HepG2 (cell line): ENCODE results near the gene RPP25L. TPM values are rescaled to one million over a fixed set of nuclear protein-coding genes. Genes with fewer than 3 reads are reported as not detected.

Experiments used
- ATAC-seq: fragments of 200-7000 bp; cut with Tn5 transposase; 3 replicates; pipeline ENCODE4 v1.9.1; 2020; ENCODE audit warnings: mild to moderate bottlenecking, moderate library complexity
- BruUV-seq: library from RNA; stranded (reverse); fragments of 400-500 nt; replicated peaks from 2 replicates; lab custom pipeline; 2021; lab: Mats Ljungman, UMichigan
- CTCF ChIA-PET: fragments of 300-600 bp; formaldehyde crosslinking; extraction: SDS; loops from one replicate; lab custom pipeline; 2021; ENCODE audit warnings: low total read pairs, inconsistent platforms, low intra/inter-chr PET ratio; lab: Yijun Ruan, JAX
- POLR2A ChIA-PET: fragments of 350-600 bp; sonication (Branson Sonifier 250); formaldehyde crosslinking; loops from one replicate; lab custom pipeline; 2020; ENCODE audit warnings: antibody characterized with exemption, inconsistent platforms; lab: Yijun Ruan, JAX
- DNase-seq: peaks from one replicate; pipeline ENCODE4 v3.0.0-alpha.2; 2015; ENCODE audit warnings: low spot score
- FAIRE-seq: peaks from 3 replicates; lab custom pipeline; 2011; peaks lifted over from hg19 to GRCh38; lab: Jason Lieb, UNC
- H2AFZ ChIP-seq: one replicate; pipeline ENCODE4 v1.6.1; 2011; ENCODE audit warnings: low read length, inconsistent platforms
- H3K27ac ChIP-seq: fragments of 300-600 bp; 3 replicates; pipeline ENCODE4 v1.8.0; 2011; ENCODE audit warnings: mixed run types, mild to moderate bottlenecking, mixed read lengths, low read length, inconsistent platforms; ENCODE audit not compliant: insufficient read depth; ENCODE audit errors: extremely low read length
- H3K27me3 ChIP-seq, 2 experiments: fragments of 200-600 bp in 1 of 2; 2 replicates in 1 of 2; 3 replicates in 1 of 2; pipeline versions ENCODE4 v1.6.0 to v1.8.0; 2011; ENCODE audit warnings: low read length in 2 of 2, mild to moderate bottlenecking in 2 of 2, moderate library complexity in 2 of 2, inconsistent platforms in 1 of 2; ENCODE audit not compliant: insufficient read depth in 2 of 2, control insufficient read depth in 1 of 2
- H3K36me3 ChIP-seq, 2 experiments: fragments of 200-600 bp in 1 of 2; replicated peaks in 1 of 2; 2 replicates in 1 of 2; 3 replicates in 1 of 2; pipeline versions ENCODE4 v1.5.1 to v1.8.0; 2011; ENCODE audit warnings: low read length in 2 of 2, inconsistent platforms in 1 of 2; ENCODE audit not compliant: insufficient read depth in 2 of 2, control insufficient read depth in 1 of 2
- H3K4me1 ChIP-seq: 2 replicates; pipeline ENCODE4 v1.5.1; 2012; ENCODE audit warnings: low read length, inconsistent platforms; ENCODE audit not compliant: insufficient read depth
- H3K4me2 ChIP-seq: 2 replicates; pipeline ENCODE4 v1.6.0; 2011; ENCODE audit warnings: low read depth, low read length, inconsistent platforms
- H3K4me3 ChIP-seq, 3 experiments: fragments of 200-600 bp in 1 of 3; sonication (generic), shearing (Covaris generic) in 1 of 3; replicated peaks in 1 of 3; 2 replicates each; pipeline ENCODE4 v1.5.1; 2011 to 2016; ENCODE audit warnings: low read length in 3 of 3, inconsistent platforms in 2 of 3, low read depth in 2 of 3, mild to moderate bottlenecking in 2 of 3, control low read depth in 1 of 3, mixed read lengths in 1 of 3; ENCODE audit not compliant: insufficient read depth in 1 of 3
- H3K79me2 ChIP-seq: one replicate; pipeline ENCODE4 v1.6.1; 2011; ENCODE audit warnings: low read length, inconsistent platforms; ENCODE audit not compliant: insufficient read depth
- H3K9ac ChIP-seq: 2 replicates; pipeline ENCODE4 v1.6.0; 2011; ENCODE audit warnings: mild to moderate bottlenecking, low read depth, low read length, inconsistent platforms; ENCODE audit not compliant: insufficient read depth
- H3K9me3 ChIP-seq: 2 replicates; pipeline ENCODE4 v1.5.1; 2012; ENCODE audit warnings: mild to moderate bottlenecking, low read length
- H4K20me1 ChIP-seq: 2 replicates; pipeline ENCODE4 v1.6.0; 2011; ENCODE audit warnings: inconsistent platforms, mild to moderate bottlenecking, low read length, moderate library complexity; ENCODE audit not compliant: insufficient read depth
- CERS6 ChIP-seq: sonication (generic); formaldehyde crosslinking; IDR thresholded peaks from 2 replicates; pipeline ENCODE4 v1.5.0; 2020; ENCODE audit warnings: missing genetic modification reagents
- CREB3 ChIP-seq: sonication (generic); formaldehyde crosslinking; IDR thresholded peaks from 2 replicates; pipeline ENCODE4 v1.5.0; 2020; ENCODE audit warnings: missing genetic modification reagents
- CREBL2 ChIP-seq: sonication (generic); formaldehyde crosslinking; IDR thresholded peaks from 2 replicates; pipeline ENCODE4 v1.8.1; 2023; ENCODE audit warnings: missing genetic modification reagents, mild to moderate bottlenecking, borderline replicate concordance
- EZH2 ChIP-seq: conservative IDR thresholded peaks from 2 replicates; pipeline ENCODE4 v1.6.1; 2012; ENCODE audit warnings: mild to moderate bottlenecking, low read depth, low read length, moderate library complexity
- IKZF5 ChIP-seq: IDR thresholded peaks from 2 replicates; pipeline ENCODE4 v1.6.1; 2018; ENCODE audit warnings: missing genetic modification reagents, mild to moderate bottlenecking, missing compliant biosample characterization
- NFATC3 ChIP-seq: sonication (generic); formaldehyde crosslinking; IDR thresholded peaks from 2 replicates; pipeline ENCODE4 v1.5.1; 2020; ENCODE audit warnings: mild to moderate bottlenecking, missing genetic modification reagents
- NR2F6 ChIP-seq, 2 experiments: IDR thresholded peaks; 2 replicates each; pipeline ENCODE4 v1.6.1; 2016; ENCODE audit warnings: antibody characterized with exemption in 1 of 2, mild to moderate bottlenecking in 1 of 2
- PHF5A ChIP-seq: IDR thresholded peaks from one replicate; pipeline ENCODE4 v1.6.1; 2018; ENCODE audit warnings: low read depth, missing genetic modification reagents; ENCODE audit not compliant: unreplicated experiment
- REL ChIP-seq: sonication (generic); formaldehyde crosslinking; conservative IDR thresholded peaks from 2 replicates; pipeline ENCODE4 v1.8.0; 2022; ENCODE audit warnings: mild to moderate bottlenecking, missing genetic modification reagents, moderate library complexity
- ZNF512 ChIP-seq: sonication (generic); formaldehyde crosslinking; IDR thresholded peaks from 2 replicates; pipeline ENCODE4 v1.4.0; 2020; ENCODE audit warnings: mild to moderate bottlenecking, missing genetic modification reagents
- ZSCAN29 ChIP-seq: sonication (generic); formaldehyde crosslinking; conservative IDR thresholded peaks from 2 replicates; pipeline ENCODE4 v1.4.0; 2020; ENCODE audit warnings: mild to moderate bottlenecking, missing genetic modification reagents
- WGBS: methylation state at CpG from one replicate; pipeline ENCODE4 v1.1.6; 2017; ENCODE audit warnings: low lambda C conversion rate; 5-methylcytosine and 5-hydroxymethylcytosine counted together
- in situ Hi-C: cut with HindIII; loops from 2 replicates; pipeline ENCODE4 v1.10.0; 2017; ENCODE audit warnings: low pct_unique_long_range_greater_than_20kb; ENCODE audit not compliant: extremely low pct_ligation_motif_present
- intact Hi-C: fragments of 100-400 bp; cut with micrococcal nuclease; formaldehyde crosslinking; loops from one replicate; pipeline ENCODE4 v1.10.0; 2022; ENCODE audit not compliant: unreplicated experiment
- polyA plus RNA-seq, 8 experiments: library from polyadenylated mRNA; depleted of rRNA in 3 of 8; stranded (reverse) in 7 of 8; unstranded in 1 of 8; fragments of >200 nt; fragmentation: Illumina TruSeq in 4 of 8; extraction: Trizol in 4 of 8; gene quantifications; 2 replicates each; pipeline versions ENCODE4 v1.2.1 to v1.2.3, GENCODE V29; 2011 to 2016; ENCODE audit warnings: low read depth in 4 of 8, missing spikeins in 1 of 8, mixed read lengths in 1 of 8; ENCODE audit not compliant: insufficient read depth in 1 of 8
- total RNA-seq, 5 experiments: library from RNA; depleted of rRNA; stranded (reverse); fragments of >200 nt; fragmentation: Illumina TruSeq; extraction: Trizol; gene quantifications; 2 replicates each; pipeline ENCODE4 v1.2.3, GENCODE V29; 2016; ENCODE audit warnings: low read depth in 1 of 5

The RPP25L gene
- total and polyA plus RNA-seq, 2 of the 13 experiments (the other 11 are each of a cell fraction or from before 2014, with no cell fraction given): 24.5 to 27.3 TPM

DNA sequence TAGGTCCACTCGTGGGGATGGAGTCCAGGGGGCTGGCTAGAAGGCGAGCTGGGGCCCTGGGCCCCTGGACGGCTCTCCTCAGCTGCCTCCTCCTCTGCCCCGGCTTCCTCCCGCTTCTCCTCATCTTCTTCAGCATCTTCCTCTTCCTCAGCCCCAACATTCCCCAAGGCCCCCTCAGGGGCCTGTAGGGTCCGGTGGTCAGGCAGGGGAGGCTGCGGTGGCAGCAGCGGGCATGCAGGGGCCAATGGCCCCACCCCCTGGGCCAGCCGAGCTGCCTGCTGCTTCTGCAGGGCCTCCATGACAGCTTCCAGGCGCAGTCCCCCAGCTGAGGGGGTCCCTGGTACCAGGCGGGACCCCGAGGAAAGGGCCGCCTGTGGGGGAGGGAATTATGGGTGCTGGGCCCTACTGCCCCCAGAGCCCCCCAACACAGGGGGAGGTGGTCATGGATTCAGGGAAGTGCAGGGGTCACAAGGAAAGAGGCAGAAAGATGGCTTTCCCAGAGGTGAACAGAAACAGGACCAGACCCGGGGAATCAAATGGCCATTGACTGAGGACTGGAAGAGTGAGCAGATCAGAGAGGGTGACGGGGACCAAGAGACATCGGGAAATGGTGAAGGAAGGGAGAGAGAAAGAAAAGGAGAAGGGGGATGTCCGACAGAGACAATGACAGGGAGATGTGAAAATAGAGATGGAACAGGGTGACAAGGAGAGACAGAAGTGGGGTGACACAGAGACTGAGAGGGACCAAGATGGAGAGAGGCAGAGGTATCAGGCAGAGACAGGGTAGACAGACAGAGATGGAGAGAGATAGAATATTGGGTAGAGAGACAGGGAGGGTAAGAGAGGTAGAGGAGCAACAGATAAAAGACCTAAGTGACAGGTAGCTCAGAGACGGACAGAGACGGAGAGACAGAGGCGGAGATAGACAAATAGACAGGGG, 16.1 kb upstream of the RPP25L start:
- TF ChIP-seq IKZF5: no peak
- TF ChIP-seq ZNF512 (CRISPR knock-in tag): 0 out of 2 replicates have a peak, but pooled peaks have one; percentile 40
- TF ChIP-seq NFATC3 (CRISPR knock-in tag): no peak
- TF ChIP-seq CREBL2 (CRISPR knock-in tag): no peak
- no peak for TF ChIP-seq ZSCAN29 (CRISPR knock-in tag)
- TF ChIP-seq REL (CRISPR knock-in tag): no peak
- no peak for TF ChIP-seq CERS6 (CRISPR knock-in tag)
- no peak for TF ChIP-seq CREB3
- no peak for TF ChIP-seq PHF5A
- no peak for TF ChIP-seq NR2F6 (IDR thresholded peaks at IDR 0.05)
- TF ChIP-seq NR2F6 (CRISPR knock-in tag; IDR thresholded peaks at IDR 0.05): no peak
- TF ChIP-seq EZH2: 0 out of 2 replicates have a peak, but pooled peaks have one; percentile 53
- TF ChIP-seq, all 625 proteins: peak for 2
- no peak overlapping the region for H3K27ac ChIP-seq
- no peak for DNase-seq
- FAIRE-seq: no peak
- no TSS peak for BruUV-seq
- no peaks in the 10 kb centered on the region for H4K20me1 ChIP-seq
- no peak overlapping the region for H3K9ac ChIP-seq
- CTCF ChIA-PET: no interaction called here
- no peaks in the 10 kb centered on the region for H3K79me2 ChIP-seq
- H3K4me2 ChIP-seq: peak overlapping the region; percentile 72
- H2AFZ ChIP-seq: no peak overlapping the region
- POLR2A ChIA-PET: no interaction called here
- no peaks in the 10 kb centered on the region for H3K36me3 ChIP-seq
- in situ Hi-C loops (no loop called here), intact Hi-C loops (no loop called here)
- H3K4me1 ChIP-seq: peaks cover 35% of the 10 kb centered on the region
- 44% methylated on average over 20 of the region's 20 CpGs for WGBS
- ATAC-seq: no peak
- peak overlapping the region; percentile 36 to 73 (median 40) for H3K4me3 ChIP-seq
- H3K9me3 ChIP-seq: no peaks in the 10 kb centered on the region
- peaks cover 4 to 20% of the 10 kb centered on the region in 2 experiments; a peak in 3 of 5 replicates for H3K27me3 ChIP-seq
